AG04450 (cell line): ENCODE results near the gene PTPRE. TPM values are rescaled to one million over a fixed set of nuclear protein-coding genes. Genes with fewer than 3 reads are reported as not detected.

ENCODE experiments used
- CTCF ChIA-PET: fragments of 300-600, 350-600 bp; formaldehyde crosslinking; extraction: SDS; loops from one replicate; lab custom pipeline; 2022; ENCODE audit warnings: antibody characterized with exemption, inconsistent platforms; lab: Charles Lee
- POLR2A ChIA-PET: fragments of 350-600 bp; formaldehyde crosslinking; extraction: SDS; loops from one replicate; lab custom pipeline; 2021; ENCODE audit warnings: antibody characterized with exemption, inconsistent platforms; lab: Yijun Ruan, JAX
- DNase-seq: peaks from one replicate; pipeline ENCODE4 v3.0.0-alpha.2; 2011; ENCODE audit warnings: low read depth, low spot score
- H3K27ac ChIP-seq: one replicate; pipeline ENCODE4 v1.5.1; 2012; ENCODE audit warnings: low read depth, low read length, control low read depth
- H3K27me3 ChIP-seq: one replicate; pipeline ENCODE4 v1.6.0; 2012; ENCODE audit warnings: low read length; ENCODE audit not compliant: control insufficient read depth, insufficient read depth
- H3K4me3 ChIP-seq: 2 replicates; pipeline ENCODE4 v1.5.1; 2011; ENCODE audit warnings: mild to moderate bottlenecking, low read depth, low read length, control low read depth
- H3K9me3 ChIP-seq: 2 replicates; pipeline ENCODE4 v1.5.1; 2012; ENCODE audit warnings: low read length; ENCODE audit not compliant: control insufficient read depth, insufficient read depth
- polyA plus RNA-seq: library from polyadenylated mRNA; depleted of rRNA; stranded (reverse); fragments of >200 nt; gene quantifications from 2 replicates; pipeline ENCODE4 v1.2.3, GENCODE V29; 2011
- TF ChIP-seq, protein P1 (sequence below): IDR thresholded peaks from 2 replicates; pipeline ENCODE4 v1.5.1; 2011; ENCODE audit warnings: low read depth, low read length, control low read depth, inconsistent platforms

Gene PTPRE
- polyA plus RNA-seq, 1 experiment, result 0.38 TPM

DNA sequence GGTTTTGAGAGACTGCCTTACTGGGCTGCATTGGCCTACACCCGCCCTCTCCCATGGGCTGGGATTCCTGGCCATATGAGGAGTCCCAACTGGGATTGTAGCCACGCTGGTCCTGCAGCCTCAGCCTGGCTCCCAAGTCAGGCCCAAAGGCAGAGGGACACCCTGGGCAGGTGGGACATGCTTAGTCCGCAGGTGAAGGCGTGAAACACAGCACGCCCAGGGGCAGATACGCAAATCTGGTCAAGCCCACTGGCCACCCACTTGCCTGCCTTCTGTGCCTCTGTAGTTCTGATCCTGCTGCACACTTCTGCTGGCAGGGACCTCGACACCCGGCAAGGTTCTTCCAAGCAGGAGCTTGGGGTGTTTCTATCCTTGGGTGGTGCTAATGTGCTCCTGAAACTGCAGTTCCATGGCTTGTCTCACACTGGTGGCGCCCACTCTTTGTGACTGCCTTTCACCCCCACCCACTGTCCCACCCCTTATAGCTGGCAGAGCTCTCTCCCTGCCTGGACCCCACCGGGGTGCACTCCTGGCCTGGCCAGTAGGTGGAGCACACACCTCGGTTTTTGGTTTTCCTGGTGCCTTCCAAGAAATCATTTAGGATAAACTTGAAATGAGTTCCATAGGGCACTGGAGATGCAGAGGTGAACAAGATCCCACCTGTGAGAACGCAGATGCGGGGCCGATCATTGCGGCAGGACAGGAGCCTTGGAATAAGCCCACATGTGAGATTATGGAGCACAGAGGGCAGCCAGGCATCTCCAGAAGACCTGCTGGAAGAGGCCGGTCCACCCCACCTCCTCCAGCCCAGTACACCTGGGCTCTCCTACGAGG lies 171.4 kb downstream of the PTPRE start:
- ChIA-PET POLR2A (no interaction called here), CTCF (interaction anchor here (0.6 to 1.0 kb wide), 20 partner anchors 9 to 186 kb away, joined by 3 to 17 read pairs (median 3); no protein-coding TSS in a partner anchor)
- Histone ChIP-seq H3K27ac (no peak overlapping the region), H3K4me3 (no peak overlapping the region), H3K27me3 (peaks cover 19% of the 10 kb centered on the region), H3K9me3 (no peaks in the 10 kb centered on the region)
- peak; percentile 7 for DNase-seq
- TF ChIP-seq, protein P1, sequence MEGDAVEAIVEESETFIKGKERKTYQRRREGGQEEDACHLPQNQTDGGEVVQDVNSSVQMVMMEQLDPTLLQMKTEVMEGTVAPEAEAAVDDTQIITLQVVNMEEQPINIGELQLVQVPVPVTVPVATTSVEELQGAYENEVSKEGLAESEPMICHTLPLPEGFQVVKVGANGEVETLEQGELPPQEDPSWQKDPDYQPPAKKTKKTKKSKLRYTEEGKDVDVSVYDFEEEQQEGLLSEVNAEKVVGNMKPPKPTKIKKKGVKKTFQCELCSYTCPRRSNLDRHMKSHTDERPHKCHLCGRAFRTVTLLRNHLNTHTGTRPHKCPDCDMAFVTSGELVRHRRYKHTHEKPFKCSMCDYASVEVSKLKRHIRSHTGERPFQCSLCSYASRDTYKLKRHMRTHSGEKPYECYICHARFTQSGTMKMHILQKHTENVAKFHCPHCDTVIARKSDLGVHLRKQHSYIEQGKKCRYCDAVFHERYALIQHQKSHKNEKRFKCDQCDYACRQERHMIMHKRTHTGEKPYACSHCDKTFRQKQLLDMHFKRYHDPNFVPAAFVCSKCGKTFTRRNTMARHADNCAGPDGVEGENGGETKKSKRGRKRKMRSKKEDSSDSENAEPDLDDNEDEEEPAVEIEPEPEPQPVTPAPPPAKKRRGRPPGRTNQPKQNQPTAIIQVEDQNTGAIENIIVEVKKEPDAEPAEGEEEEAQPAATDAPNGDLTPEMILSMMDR, result peak; percentile 84

DNA sequence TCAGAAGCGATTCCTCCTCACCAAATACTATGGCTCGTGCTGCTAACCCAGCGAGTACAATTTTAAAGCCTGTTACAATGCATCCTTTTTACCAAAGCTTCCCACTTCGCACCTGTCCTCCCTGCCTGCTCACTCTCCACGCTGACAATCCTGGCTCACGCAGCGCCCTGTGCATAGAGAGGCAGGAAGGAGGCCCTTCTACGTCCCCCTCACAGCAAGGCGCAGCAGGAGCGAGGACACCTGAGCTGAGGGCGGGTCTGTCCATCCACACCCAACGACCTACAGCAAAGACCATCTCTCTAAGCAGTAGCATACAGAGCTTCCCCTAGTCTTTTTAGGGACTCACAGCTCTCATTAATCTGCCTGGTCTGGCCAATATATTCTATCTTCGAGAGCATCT lies 173.3 kb downstream of the PTPRE start:
- POLR2A ChIA-PET, result no interaction called here
- CTCF ChIA-PET, result interaction anchor here (0.7 to 1.2 kb wide), 2 partner anchors 48 to 71 kb away, joined by 3 to 7 read pairs; no protein-coding TSS in a partner anchor

DNA sequence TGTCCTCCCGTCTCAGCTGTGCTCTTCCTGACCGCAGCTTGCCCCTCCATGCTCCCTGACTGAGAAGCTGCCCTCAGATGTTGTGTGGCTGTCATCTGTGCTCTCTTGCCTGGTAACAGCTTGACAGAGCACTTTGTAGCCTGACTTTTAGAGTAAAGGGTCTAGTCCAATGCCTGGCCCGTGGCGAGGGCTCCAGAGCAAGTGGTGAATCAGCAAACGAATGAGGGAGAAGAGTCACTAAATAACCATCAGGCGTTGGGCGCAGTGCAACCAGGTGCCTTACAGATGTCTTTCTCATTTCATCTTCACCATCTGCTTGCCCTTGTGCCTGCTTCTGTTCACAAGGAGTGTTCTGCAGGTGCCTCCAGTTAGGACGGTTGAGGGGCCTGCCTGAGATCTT lies 173.7 kb downstream of the PTPRE start:
- ChIA-PET POLR2A (no interaction called here), CTCF (interaction anchor here (2.1 kb wide), 1 partner anchor 70 kb away, joined by 14 read pairs; no protein-coding TSS in a partner anchor)
- Histone ChIP-seq H3K9me3 (no peaks in the 10 kb centered on the region), H3K27me3 (peaks cover 19% of the 10 kb centered on the region), H3K27ac (no peak overlapping the region), H3K4me3 (no peak overlapping the region)
- TF ChIP-seq, protein P1, result no peak
- no peak for DNase-seq

More for the DNA sequence above, 173.3 kb downstream of the PTPRE start:
- TF ChIP-seq, protein P1, result no peak
- Histone ChIP-seq H3K27ac (no peak overlapping the region), H3K27me3 (peaks cover 19% of the 10 kb centered on the region), H3K4me3 (no peak overlapping the region), H3K9me3 (no peaks in the 10 kb centered on the region)
- DNase-seq, result no peak

DNA sequence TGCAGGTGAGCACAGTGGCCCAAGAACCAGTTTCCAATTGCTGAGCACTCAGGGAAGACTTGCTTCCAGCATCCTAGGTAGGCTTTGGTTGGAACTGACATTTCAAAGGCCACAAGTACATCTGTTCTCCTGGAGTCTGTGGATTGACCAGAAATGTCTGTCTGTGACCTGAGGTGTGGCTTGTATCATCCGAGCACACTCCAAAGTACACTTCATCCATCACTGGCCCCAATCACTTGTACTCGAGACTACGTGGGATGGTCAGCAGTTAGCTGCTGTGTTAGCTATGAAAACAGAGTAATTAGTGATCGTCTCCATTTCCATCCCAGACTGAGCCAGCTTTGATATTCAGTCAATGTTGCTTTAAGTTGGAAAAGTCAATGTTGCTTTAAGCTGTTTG lies 174.3 kb downstream of the PTPRE start:
- Histone ChIP-seq H3K4me3 (no peak overlapping the region), H3K9me3 (no peaks in the 10 kb centered on the region), H3K27ac (no peak overlapping the region), H3K27me3 (peaks cover 19% of the 10 kb centered on the region)
- TF ChIP-seq, protein P1, result no peak
- CTCF ChIA-PET, result interaction anchor here (2.1 kb wide), 1 partner anchor 69 kb away, joined by 14 read pairs; no protein-coding TSS in a partner anchor
- DNase-seq, result no peak
- POLR2A ChIA-PET, result no interaction called here

DNA sequence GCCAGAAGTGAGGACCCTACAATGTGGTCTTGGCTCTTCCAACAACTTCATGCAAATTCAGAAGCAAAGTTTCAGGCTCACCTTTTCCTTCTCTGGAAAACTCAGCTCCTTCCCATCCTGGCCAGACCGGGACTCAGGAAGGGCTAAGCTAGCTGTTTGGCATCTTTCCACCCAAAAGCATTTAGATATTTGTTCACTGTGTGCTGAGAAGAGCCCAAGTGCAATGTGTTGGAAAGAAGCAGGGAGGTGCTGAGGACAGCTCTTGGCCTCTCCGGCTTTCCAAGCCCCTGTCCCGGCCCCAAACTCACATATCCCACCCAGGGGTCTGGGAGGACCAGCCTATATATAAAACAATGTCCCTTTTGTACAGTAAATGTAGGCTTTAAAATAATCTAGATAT lies 174.8 kb downstream of the PTPRE start:
- H3K27ac ChIP-seq, result no peak overlapping the region
- ChIA-PET CTCF (interaction anchor here (2.1 kb wide), 1 partner anchor 69 kb away, joined by 14 read pairs; no protein-coding TSS in a partner anchor), POLR2A (no interaction called here)
- H3K9me3 ChIP-seq, result no peaks in the 10 kb centered on the region
- H3K27me3 ChIP-seq, result peaks cover 19% of the 10 kb centered on the region
- DNase-seq, result no peak
- TF ChIP-seq, protein P1, result no peak
- no peak overlapping the region for H3K4me3 ChIP-seq
